Uterus (tissue), 4 donors: Measurements from ENCODE around the gene TFPI. TPM values are rescaled to one million over a fixed set of nuclear protein-coding genes. Genes with fewer than 3 reads are reported as not detected.
"Not testable (repeated sequence)": the region's sequence is repeated elsewhere in the genome, so short reads cannot be mapped to it uniquely, and the experiment has no call there.

ENCODE experiments used
- DNase-seq, 2 donors: peaks; one replicate each; pipeline ENCODE4 v3.0.0-alpha.2; 2019 to 2020
- H3K27ac ChIP-seq, 2 donors: fragments of 200-600 bp; sonication (generic); 1 replicate in 1 of 2; 2 replicates in 1 of 2; pipeline ENCODE4 v1.5.1; 2016 to 2018
- H3K27me3 ChIP-seq, 2 donors: fragments of 200-600 bp; sonication (generic); one replicate each; pipeline ENCODE4 v1.5.1; 2018 to 2019; ENCODE audit warnings: control low read depth in 1 of 2
- H3K36me3 ChIP-seq, 2 donors: fragments of 200-600 bp; sonication (generic); one replicate each; pipeline ENCODE4 v1.5.1; 2019; ENCODE audit warnings: control low read depth in 1 of 2
- H3K4me1 ChIP-seq, 2 donors: fragments of 200-600 bp; sonication (generic); one replicate each; pipeline ENCODE4 v1.5.1; 2018 to 2019; ENCODE audit warnings: control low read depth in 1 of 2
- H3K4me3 ChIP-seq, 2 donors: fragments of 200-600 bp; sonication (generic); 1 replicate in 1 of 2; 2 replicates in 1 of 2; pipeline ENCODE4 v1.5.1; 2018 to 2019; ENCODE audit warnings: mild to moderate bottlenecking in 1 of 2
- H3K9me3 ChIP-seq, 2 donors: fragments of 200-600 bp; sonication (generic); one replicate each; pipeline ENCODE4 v1.5.1; 2019; ENCODE audit warnings: control low read depth in 1 of 2
- POLR2A ChIP-seq, 2 donors: fragments of 450-650 bp; IDR thresholded peaks; one replicate each; pipeline ENCODE4 v1.6.1; 2016; ENCODE audit warnings: antibody characterized with exemption in 2 of 2, mild to moderate bottlenecking in 1 of 2, moderate library complexity in 1 of 2
- intact Hi-C: fragments of 100-400 bp; cut with DNase I; formaldehyde crosslinking; loops from one replicate; pipeline ENCODE4 v1.15.1; 2023; ENCODE audit warnings: low total_unique reads
- total RNA-seq, 4 donors: library from RNA; depleted of rRNA in 3 of 4; stranded (reverse); fragments of >200 nt in 3 of 4; gene quantifications; one replicate each; pipeline versions ENCODE4 v1.1.0 to v1.2.4, GENCODE V29; 2014 to 2023
- TF ChIP-seq, protein P1 (sequence below), 4 experiments: fragments of 200-600 bp in 2 of 4; fragments of 450-650 bp in 2 of 4; sonication (generic) in 2 of 4; IDR thresholded peaks; one replicate each; pipeline ENCODE4 v1.5.1; 2016 to 2019; ENCODE audit warnings: antibody characterized with exemption in 4 of 4, mild to moderate bottlenecking in 2 of 4, moderate library complexity in 1 of 4
- donor health status: DM: yes; HTN: yes; CAD: no.

TFPI gene
- total RNA-seq, 4 donors from 2014 or later: 88.5 to 135 (median 99.2) TPM

DNA sequence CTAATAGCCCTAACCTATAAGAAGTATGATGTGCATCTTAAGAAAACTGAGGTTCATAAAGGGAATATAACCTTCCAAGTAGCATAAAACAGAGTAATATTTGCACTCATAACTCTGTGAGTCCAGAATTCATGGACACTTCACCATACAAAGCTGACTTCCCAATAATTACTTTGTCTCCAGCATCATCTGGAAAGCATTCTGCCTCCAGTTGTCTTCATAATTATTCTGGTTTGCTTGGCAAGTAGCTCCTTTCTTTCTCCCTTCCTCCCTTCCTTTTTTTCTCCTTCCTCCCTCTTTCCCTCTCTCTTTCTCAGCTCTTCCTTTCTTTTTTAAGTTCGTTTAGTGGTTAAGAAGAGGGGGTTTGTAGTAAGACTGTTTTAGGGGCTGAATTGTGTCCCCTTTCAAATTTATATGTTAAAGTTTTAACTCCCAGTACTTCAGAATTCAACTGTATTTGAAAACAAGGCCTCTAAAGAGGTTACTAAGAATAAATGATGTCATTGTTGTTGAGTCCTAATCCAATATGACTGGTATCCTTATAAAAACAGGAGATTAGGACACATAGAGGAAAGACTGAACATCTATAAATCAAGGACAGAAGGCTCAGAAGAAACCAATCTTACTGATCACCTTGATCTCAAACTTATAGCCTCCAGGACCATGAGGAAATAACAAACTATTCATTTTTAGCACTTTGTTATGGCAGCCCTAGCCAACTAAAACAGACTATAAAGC lies 28.9 kb downstream of the TFPI start:
- H3K4me3 ChIP-seq: no peak overlapping the region
- intact Hi-C loops: no loop called here
- no peaks in the 10 kb centered on the region for H3K4me1 ChIP-seq
- H3K27me3 ChIP-seq: no peaks in the 10 kb centered on the region
- no peak overlapping the region for H3K27ac ChIP-seq
- TF ChIP-seq, protein P1, sequence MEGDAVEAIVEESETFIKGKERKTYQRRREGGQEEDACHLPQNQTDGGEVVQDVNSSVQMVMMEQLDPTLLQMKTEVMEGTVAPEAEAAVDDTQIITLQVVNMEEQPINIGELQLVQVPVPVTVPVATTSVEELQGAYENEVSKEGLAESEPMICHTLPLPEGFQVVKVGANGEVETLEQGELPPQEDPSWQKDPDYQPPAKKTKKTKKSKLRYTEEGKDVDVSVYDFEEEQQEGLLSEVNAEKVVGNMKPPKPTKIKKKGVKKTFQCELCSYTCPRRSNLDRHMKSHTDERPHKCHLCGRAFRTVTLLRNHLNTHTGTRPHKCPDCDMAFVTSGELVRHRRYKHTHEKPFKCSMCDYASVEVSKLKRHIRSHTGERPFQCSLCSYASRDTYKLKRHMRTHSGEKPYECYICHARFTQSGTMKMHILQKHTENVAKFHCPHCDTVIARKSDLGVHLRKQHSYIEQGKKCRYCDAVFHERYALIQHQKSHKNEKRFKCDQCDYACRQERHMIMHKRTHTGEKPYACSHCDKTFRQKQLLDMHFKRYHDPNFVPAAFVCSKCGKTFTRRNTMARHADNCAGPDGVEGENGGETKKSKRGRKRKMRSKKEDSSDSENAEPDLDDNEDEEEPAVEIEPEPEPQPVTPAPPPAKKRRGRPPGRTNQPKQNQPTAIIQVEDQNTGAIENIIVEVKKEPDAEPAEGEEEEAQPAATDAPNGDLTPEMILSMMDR (IDR thresholded peaks at IDR 0.05): no peak
- no peak for TF ChIP-seq POLR2A (IDR thresholded peaks at IDR 0.05)
- H3K36me3 ChIP-seq: no peaks in the 10 kb centered on the region
- H3K9me3 ChIP-seq: no peaks in the 10 kb centered on the region
- no peak for DNase-seq

DNA sequence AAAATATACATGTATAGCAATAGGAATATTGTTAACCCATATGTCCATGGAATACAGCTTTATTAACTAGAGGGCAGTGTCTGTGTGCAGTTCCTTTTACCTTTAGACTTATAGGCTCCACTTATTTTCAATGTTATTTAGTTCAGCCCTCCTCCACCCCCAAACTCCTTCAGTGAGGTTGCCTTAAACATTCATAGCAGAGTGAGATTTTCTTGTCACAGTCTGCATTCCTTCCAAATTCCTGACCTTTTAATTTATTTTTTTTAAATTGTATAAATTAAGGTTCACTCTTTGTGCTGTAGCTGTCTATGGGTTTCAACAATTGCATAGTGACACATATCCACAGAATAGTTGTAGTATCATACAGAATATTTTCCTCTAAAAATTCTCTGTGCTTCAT lies 30.9 kb downstream of the TFPI start:
- intact Hi-C loops: no loop called here
- no peak overlapping the region for H3K4me3 ChIP-seq
- H3K27me3 ChIP-seq: no peaks in the 10 kb centered on the region
- no peak for DNase-seq
- H3K36me3 ChIP-seq: no peaks in the 10 kb centered on the region
- H3K4me1 ChIP-seq: no peaks in the 10 kb centered on the region
- H3K9me3 ChIP-seq: no peaks in the 10 kb centered on the region
- TF ChIP-seq POLR2A (IDR thresholded peaks at IDR 0.05): no peak
- TF ChIP-seq, protein P1 (IDR thresholded peaks at IDR 0.05): no peak
- H3K27ac ChIP-seq: no peak overlapping the region

DNA sequence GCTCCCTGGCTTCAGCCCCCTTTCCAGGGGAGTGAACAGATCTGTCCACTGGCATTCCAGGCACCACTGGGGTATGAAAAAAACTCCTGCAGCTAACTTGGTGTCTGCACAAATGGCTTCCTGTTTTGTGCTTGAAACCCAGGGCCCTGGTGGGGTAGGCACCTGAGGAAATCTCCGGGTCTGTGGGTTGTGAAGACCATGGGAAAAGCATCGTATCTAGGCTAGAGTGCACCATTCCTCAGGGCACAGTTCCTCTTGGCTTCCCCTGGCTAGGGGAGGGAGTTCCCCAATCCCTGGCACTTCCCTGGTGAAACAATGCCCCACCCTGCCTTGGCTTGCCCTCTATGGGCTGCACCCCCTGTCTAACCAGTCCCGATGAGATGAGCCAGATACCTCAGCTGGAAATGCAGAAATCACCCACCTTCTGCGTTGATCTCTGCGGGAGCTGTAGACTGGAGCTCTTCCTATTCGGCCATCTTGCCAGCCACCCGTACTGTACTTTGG lies 34.1 kb downstream of the TFPI start:
- Histone ChIP-seq H3K36me3 (no peaks in the 10 kb centered on the region), H3K27ac (no peak overlapping the region), H3K4me3 (no peak overlapping the region), H3K27me3 (no peaks in the 10 kb centered on the region), H3K9me3 (no peaks in the 10 kb centered on the region), H3K4me1 (no peaks in the 10 kb centered on the region)
- intact Hi-C loops: no loop called here
- TF ChIP-seq, protein P1 (IDR thresholded peaks at IDR 0.05): no peak
- TF ChIP-seq POLR2A (IDR thresholded peaks at IDR 0.05): no peak
- DNase-seq: no peak

DNA sequence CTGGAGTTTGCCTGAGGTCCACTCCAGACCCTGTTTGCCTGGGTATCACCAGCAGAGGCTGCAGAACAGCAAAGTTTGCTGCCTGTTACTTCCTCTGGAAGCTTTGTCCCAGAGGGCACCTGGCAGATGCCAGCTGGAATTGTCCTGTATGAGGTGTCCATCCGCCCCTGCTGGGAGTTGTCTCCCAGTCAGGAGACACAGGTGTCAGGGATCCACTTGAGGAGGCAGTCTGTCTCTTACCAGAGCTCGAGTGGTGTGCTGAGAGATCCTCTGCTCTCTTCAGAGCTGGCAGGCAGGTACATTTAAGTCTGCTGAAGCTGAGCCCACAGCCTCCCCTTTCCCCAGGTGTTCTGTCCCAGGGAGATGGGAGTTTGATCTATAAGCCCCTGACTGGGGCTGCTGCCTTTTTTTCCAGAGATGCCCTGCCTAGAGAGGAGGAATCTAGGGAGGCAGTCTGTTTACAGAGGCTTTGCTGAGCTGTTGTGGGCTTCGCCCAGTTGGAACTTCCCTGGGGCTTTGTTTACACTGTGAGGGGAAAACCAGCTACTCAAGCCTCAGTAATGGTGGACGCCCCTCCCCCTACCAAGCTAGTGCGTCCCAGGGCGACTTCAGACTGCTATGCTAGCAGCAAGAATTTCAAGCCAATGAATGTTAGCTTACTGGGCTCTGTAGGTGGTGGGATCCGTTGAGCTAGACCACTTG lies 34.7 kb downstream of the TFPI start:
- DNase-seq: no peak
- TF ChIP-seq, protein P1 (IDR thresholded peaks at IDR 0.05): no peak
- no peak for TF ChIP-seq POLR2A (IDR thresholded peaks at IDR 0.05)
- H3K27ac ChIP-seq: no peak overlapping the region
- no peaks in the 10 kb centered on the region for H3K36me3 ChIP-seq
- no peaks in the 10 kb centered on the region for H3K4me1 ChIP-seq
- H3K9me3 ChIP-seq: no peaks in the 10 kb centered on the region
- H3K4me3 ChIP-seq: no peak overlapping the region
- intact Hi-C loops: no loop called here
- H3K27me3 ChIP-seq: no peaks in the 10 kb centered on the region

DNA sequence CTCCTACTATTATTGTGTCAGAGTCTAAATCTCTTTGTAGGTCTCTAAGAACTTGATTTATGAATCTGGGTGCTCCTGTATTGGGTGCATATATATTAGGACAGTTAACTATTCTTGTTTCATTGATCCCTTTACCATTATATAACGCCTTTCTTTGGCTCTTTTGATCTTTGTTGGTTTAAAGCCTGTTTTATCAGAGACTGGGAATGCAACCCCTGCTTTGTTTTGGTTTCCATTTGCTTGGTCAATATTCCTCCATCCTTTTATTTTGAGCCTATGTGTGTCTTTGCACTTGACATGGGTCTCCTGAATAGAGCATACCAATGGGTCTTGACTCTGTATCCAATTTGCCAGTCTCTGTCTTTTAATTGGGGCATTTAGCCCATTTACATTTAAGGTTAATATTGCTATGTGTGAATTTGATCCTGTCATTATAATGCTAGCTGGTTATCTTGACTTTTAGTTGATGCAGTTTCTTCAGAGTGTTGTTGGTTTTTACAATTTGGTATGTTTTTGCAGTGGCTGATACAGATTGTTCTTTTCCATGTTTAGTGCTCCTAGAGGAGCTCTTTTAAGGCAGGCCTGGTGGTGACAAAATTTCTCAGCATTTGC lies 36.4 kb downstream of the TFPI start:
- intact Hi-C loops, DNase-seq, H3K27ac ChIP-seq, H3K36me3 ChIP-seq, H3K9me3 ChIP-seq, H3K4me3 ChIP-seq, H3K27me3 ChIP-seq, H3K4me1 ChIP-seq: not testable (repeated sequence)

DNA sequence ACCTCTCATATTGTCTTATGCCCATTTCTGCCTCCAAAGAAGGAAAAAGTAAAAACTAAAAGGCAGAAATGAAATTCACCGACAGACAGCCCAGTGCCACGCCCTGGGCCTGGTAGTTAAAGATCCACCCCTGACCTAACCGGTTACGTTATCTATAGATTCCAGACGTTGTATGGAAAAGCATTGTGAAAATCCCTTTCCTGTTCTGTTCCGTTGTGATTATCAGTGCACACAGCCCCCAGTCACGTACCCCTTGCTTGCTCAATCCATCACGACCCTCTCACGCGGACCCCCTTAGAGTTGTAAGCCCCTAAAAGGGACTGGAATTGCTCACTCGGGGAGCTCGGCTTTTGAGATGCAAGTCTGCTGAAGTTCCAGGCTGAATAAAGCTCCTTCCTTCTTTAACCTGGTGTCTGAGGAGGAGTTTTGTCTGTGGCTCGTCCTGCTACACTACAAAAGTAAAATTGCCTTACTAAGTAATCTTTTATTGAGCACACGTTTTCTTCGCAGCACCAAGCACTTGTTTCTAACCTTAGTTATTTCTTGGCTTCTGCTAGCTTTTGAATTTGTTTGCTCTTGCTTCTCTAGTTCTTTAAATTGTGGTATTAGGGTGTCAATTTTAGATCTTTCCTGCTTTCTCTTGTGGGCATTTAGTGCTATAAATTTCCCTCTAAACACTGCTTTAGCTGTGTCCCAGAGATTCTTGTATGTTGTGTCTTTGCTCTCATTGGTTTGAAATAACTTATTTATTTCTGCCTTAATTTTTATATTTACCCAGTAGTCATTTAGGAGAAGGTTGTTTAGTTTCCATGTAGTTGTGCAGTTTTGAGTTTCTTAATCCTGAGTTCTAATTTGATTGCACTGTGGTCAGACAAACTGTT lies 37.4 kb downstream of the TFPI start:
- intact Hi-C loops, H3K4me1 ChIP-seq, H3K9me3 ChIP-seq, H3K27ac ChIP-seq, H3K36me3 ChIP-seq, H3K27me3 ChIP-seq, DNase-seq, H3K4me3 ChIP-seq: not testable (repeated sequence)
